GM18909 (cell line): ENCODE results near the gene C19orf38.

Source experiments
- ATAC-seq: cut with Tn5 transposase; IDR thresholded peaks from one replicate; pipeline ENCODE4 v1.9.1; 2021; ENCODE audit warnings: mild to moderate bottlenecking; ENCODE audit not compliant: unreplicated experiment, poor library complexity

The C19orf38 gene

GRCh38 chr19:10895920-10896319, 47.7 kb downstream of the C19orf38 start:
- ATAC-seq = no peak

GRCh38 chr19:10896851-10897526, 48.8 kb downstream of the C19orf38 start:
- ATAC-seq = no peak

- no peak for ATAC-seq
Observed at GRCh38 chr19:10898633-10899032, 50.4 kb downstream of the C19orf38 start.

- ATAC-seq = no peak
Observed at GRCh38 chr19:10899151-10899653, 51.0 kb downstream of the C19orf38 start.

- no peak for ATAC-seq
Observed at GRCh38 chr19:10907925-10908324, 59.7 kb downstream of the C19orf38 start.

GRCh38 chr19:10908380-10908960, 60.3 kb downstream of the C19orf38 start:
- no peak for ATAC-seq

GRCh38 chr19:10911579-10912363, 63.6 kb downstream of the C19orf38 start:
- ATAC-seq = no peak

GRCh38 chr19:10912619-10913018, 64.4 kb downstream of the C19orf38 start:
- ATAC-seq = no peak

GRCh38 chr19:10913716-10914340, 65.6 kb downstream of the C19orf38 start:
- no peak for ATAC-seq

GRCh38 chr19:10915130-10916091, 67.2 kb downstream of the C19orf38 start:
- ATAC-seq = no peak

- no peak for ATAC-seq
Observed at GRCh38 chr19:10916602-10917001, 68.4 kb downstream of the C19orf38 start.

GRCh38 chr19:10918359-10918758, 70.1 kb downstream of the C19orf38 start:
- ATAC-seq = no peak
